ENCODE results near the gene AMBRA1. TPM values are rescaled to one million over a fixed set of nuclear protein-coding genes. Genes with fewer than 3 reads are reported as not detected.

The AMBRA1 gene
- total and polyA plus RNA-seq, 2 of the 8 experiments (the other 6 are each of a cell fraction or from before 2014, with no cell fraction given), result 14.2 to 37.4 TPM

- Histone ChIP-seq H2BK5ac (ENCODE audit: low read depth, low read length) (no peak overlapping the region), H3K27me3 (replicated peaks in 1 of 4; ENCODE audit: control insufficient read depth in 3 of 4, extremely low read depth in 1 of 4, insufficient read depth in 3 of 4, low read length in 3 of 4) (no peaks in the 10 kb centered on the region), H3K56ac (replicated peaks; ENCODE audit: insufficient read length, low read depth, low read length) (no peak overlapping the region), H3K4ac (replicated peaks; ENCODE audit: insufficient read length, low read depth, low read length) (no peak overlapping the region), H2BK12ac (ENCODE audit: low read depth, low read length) (no peak overlapping the region), H3K4me3 (ENCODE audit: extremely low read depth in 1 of 4, insufficient read depth in 2 of 4, low read depth in 3 of 4, low read length in 4 of 4) (no peak overlapping the region), H3K4me1 (replicated peaks in 1 of 4; ENCODE audit: control insufficient read depth in 3 of 4, insufficient read depth in 4 of 4, low read length in 3 of 4) (peaks cover 0 to 5% (median 3%) of the 10 kb centered on the region in 4 experiments; a peak in 3 of 7 replicates), H3K79me2 (ENCODE audit: control insufficient read depth in 1 of 2, insufficient read depth in 2 of 2, low read length in 2 of 2) (peaks cover 7 to 10% of the 10 kb centered on the region in 2 experiments), H3K23ac (ENCODE audit: insufficient read length) (no peak overlapping the region), H3K9ac (replicated peaks in 1 of 4; ENCODE audit: extremely low read depth in 1 of 4, low read depth in 3 of 4, low read length in 3 of 4) (no peak overlapping the region), H4K8ac (ENCODE audit: extremely low read depth, insufficient read depth, low read length) (no peak overlapping the region), H3K23me2 (ENCODE audit: low read depth, low read length) (no peaks in the 10 kb centered on the region), H4K91ac (replicated peaks; ENCODE audit: insufficient read length, low read length) (no peak overlapping the region), H3K14ac (ENCODE audit: insufficient read length) (no peak overlapping the region), H3K4me2 (ENCODE audit: insufficient read depth in 1 of 2, low read depth in 2 of 2, low read length in 2 of 2) (no peak overlapping the region), H3K27ac (ENCODE audit: low read depth, low read length) (no peak overlapping the region), H2BK120ac (replicated peaks; ENCODE audit: low read depth, low read length) (no peak overlapping the region), H2AFZ (ENCODE audit: low read length) (no peak overlapping the region), H3K9me3 (ENCODE audit: insufficient read depth in 2 of 2, low read depth in 1 of 2, low read length in 1 of 2) (no peaks in the 10 kb centered on the region), H3K36me3 (ENCODE audit: control insufficient read depth in 2 of 4, insufficient read depth in 4 of 4, low read length in 3 of 4) (no peaks in the 10 kb centered on the region), H3K18ac (ENCODE audit: extremely low read depth, low read length) (no peak overlapping the region), H4K20me1 (replicated peaks in 1 of 2; ENCODE audit: control insufficient read depth in 1 of 2, insufficient read depth in 2 of 2, low read length in 2 of 2) (peaks cover 3 to 5% of the 10 kb centered on the region in 2 experiments), H2BK15ac (ENCODE audit: low read length) (no peak overlapping the region), H4K5ac (ENCODE audit: insufficient read length, low read depth, low read length) (no peak overlapping the region), H2AK5ac (ENCODE audit: low read depth, low read length) (no peak overlapping the region), H2BK20ac (ENCODE audit: low read length) (no peak overlapping the region), H3K79me1 (ENCODE audit: low read depth, low read length) (peaks cover 2% of the 10 kb centered on the region; the same call in 1 of the 2 replicates)
- 93% methylated on average over 6 of the region's 6 CpGs; no CpG with 5 or more reads in 1 of the 2 experiments for WGBS, 2 experiments (ENCODE audit: extremely low coverage in 1 of 2, insufficient coverage in 1 of 2, insufficient read length in 1 of 2, insufficient replicate concordance in 2 of 2, low coverage in 1 of 2, low lambda C conversion rate in 2 of 2, missing lambda C conversion rate in 1 of 2)
- ChIA-PET POLR2A (ENCODE audit: partially characterized antibody) (no interaction called here), CTCF (ENCODE audit: partially characterized antibody) (interaction anchor here (0.5 kb wide), 1 partner anchor 57 kb away, joined by 3 read pairs; no protein-coding TSS in a partner anchor)
- no peak for TF ChIP-seq ASH2L (IDR thresholded peaks at IDR 0.05; ENCODE audit: low read length)
- DNase-seq (ENCODE audit: low read depth in 1 of 2, low spot score in 2 of 2) (no peak), FAIRE-seq (no peak)
These were observed 3.9 kb upstream of the AMBRA1 start for GRCh38 chr11:46597609-46598219.

All from H1 (cell line).